Measurements from ENCODE around the gene C11orf87. TPM values are rescaled to one million over a fixed set of nuclear protein-coding genes. Genes with fewer than 3 reads are reported as not detected.

C11orf87 gene
- total and polyA plus RNA-seq, 2 of the 4 experiments (the other 2 are of a cell fraction): under 0.01 to 0.24 TPM

- Histone ChIP-seq H3K4me3 (ENCODE audit: insufficient read depth, low read depth, low read length) (no peak overlapping the region), H2BK120ac (ENCODE audit: low read depth, low read length) (no peak overlapping the region; the same call in 1 of the 2 replicates), H3K14ac (replicated peaks; ENCODE audit: low read depth, low read length) (no peak overlapping the region), H3K9ac (ENCODE audit: low read depth, low read length) (no peak overlapping the region), H2BK5ac (ENCODE audit: low read depth, low read length, poor library complexity, severe bottlenecking) (peak overlapping the region; percentile 47), H3K36me3 (ENCODE audit: control insufficient read depth, insufficient read depth, low read length) (no peaks in the 10 kb centered on the region), H4K20me1 (ENCODE audit: insufficient read depth, low read length) (no peaks in the 10 kb centered on the region), H3K4ac (ENCODE audit: low read depth, low read length) (no peak overlapping the region), H3K9me1 (ENCODE audit: insufficient read depth, low read length) (no peaks in the 10 kb centered on the region), H3K9me3 (ENCODE audit: control insufficient read depth, insufficient read depth, low read length) (no peaks in the 10 kb centered on the region), H3K18ac (ENCODE audit: low read depth, low read length) (no peak overlapping the region), H4K5ac (ENCODE audit: low read depth, low read length) (no peak overlapping the region), H2AK5ac (ENCODE audit: low read depth, low read length) (no peak overlapping the region), H2AFZ (replicated peaks; ENCODE audit: low read length, poor library complexity) (no peak overlapping the region), H4K91ac (ENCODE audit: insufficient read depth, low read depth, low read length) (no peak overlapping the region), H3K27me3 (ENCODE audit: control insufficient read depth, insufficient read depth, low read length) (no peaks in the 10 kb centered on the region), H2AK9ac (replicated peaks; ENCODE audit: low read depth, low read length, poor library complexity) (no peak overlapping the region), H3K27ac (ENCODE audit: insufficient read depth, low read length) (no peak overlapping the region), H3K4me1 (ENCODE audit: control insufficient read depth, insufficient read depth, low read length) (no peaks in the 10 kb centered on the region), H2BK15ac (ENCODE audit: low read depth, low read length) (no peak overlapping the region), H3K4me2 (ENCODE audit: low read depth, low read length) (no peak overlapping the region), H3K23ac (ENCODE audit: low read depth, low read length) (no peak overlapping the region), H4K8ac (ENCODE audit: low read depth in 2 of 2, low read length in 2 of 2) (peak overlapping the region in 1 of 2 experiments; percentile 70; a peak in 2 of 4 replicates), H2BK20ac (ENCODE audit: low read depth, low read length) (no peak overlapping the region), H3K56ac (ENCODE audit: extremely low read depth, insufficient read depth, low read length) (no peak overlapping the region), H3K79me1 (ENCODE audit: low read depth in 1 of 2, low read length in 2 of 2) (no peaks in the 10 kb centered on the region)
- no TSS peak for BruUV-seq (replicated peaks)
- CTCF ChIA-PET: no interaction called here
- DNase-seq: peak; percentile 73
- in situ Hi-C loops (cut with MboI; ENCODE audit: low sequenced_read_pairs) (no loop called here), dilution Hi-C loops (cut with HindIII; ENCODE audit: low sequenced_read_pairs, unreplicated experiment) (no loop called here), intact Hi-C loops (cut with micrococcal nuclease) (no loop called here)
- peak; percentile 98 for ATAC-seq (ENCODE audit: low read depth)
- POLR2A ChIA-PET (ENCODE audit: unreplicated experiment): no interaction called here
- no peak for TF ChIP-seq BHLHE40 (IDR thresholded peaks at IDR 0.05; ENCODE audit: low read depth, low read length)
- TF ChIP-seq FOS (IDR thresholded peaks at IDR 0.05; ENCODE audit: low read depth, low read length): 0 out of 2 replicates have a peak, but pooled peaks have one; percentile 21
- TF ChIP-seq MAZ (IDR thresholded peaks at IDR 0.05; ENCODE audit: borderline replicate concordance, low read depth, low read length): no peak
- TF ChIP-seq CHD1 (IDR thresholded peaks at IDR 0.05; ENCODE audit: low read depth, low read length): no peak
These were observed 16.3 kb upstream of the C11orf87 start for GRCh38 chr11:109405671-109406070.

Data from IMR-90 (cell line).